HCT116 (cell line): Measurements from ENCODE around the gene IGSF3. TPM values are rescaled to one million over a fixed set of nuclear protein-coding genes. Genes with fewer than 3 reads are reported as not detected.

Experiments
- ATAC-seq: fragments of 200-7000 bp; cut with Tn5 transposase; 2 replicates; pipeline ENCODE4 v1.9.1; 2020; ENCODE audit warnings: mild to moderate bottlenecking, moderate library complexity
- BruUV-seq: library from RNA; stranded (reverse); fragments of 400-500 nt; replicated peaks from 2 replicates; lab custom pipeline; 2021; lab: Mats Ljungman, UMichigan
- CTCF ChIA-PET: fragments of 300-600 bp; sonication (Branson Sonifier 250); formaldehyde crosslinking; loops from one replicate; lab custom pipeline; 2021; ENCODE audit warnings: antibody characterized with exemption; lab: Charles Lee
- POLR2A ChIA-PET: fragments of 300-600, 350-600 bp; sonication (Branson Sonifier 250); formaldehyde crosslinking; loops from one replicate; lab custom pipeline; 2021; ENCODE audit warnings: antibody characterized with exemption; lab: Charles Lee
- RAD21 ChIA-PET, 2 experiments: fragments of 300-600 bp; sonication (Branson Sonifier 250); formaldehyde crosslinking; loops; one replicate each; lab custom pipeline; 2023; ENCODE audit warnings: low total read pairs in 2 of 2; ENCODE audit not compliant: uncharacterized antibody in 2 of 2, unreplicated experiment in 2 of 2, low non-redundant PET in 1 of 2; lab: Charles Lee
- DNase-seq: peaks from one replicate; pipeline ENCODE4 v3.0.0-alpha.2; 2010; ENCODE audit warnings: low read depth, low spot score
- H2AFZ ChIP-seq: fragments of 200-600 bp; shearing (Covaris generic), sonication (generic); 2 replicates; pipeline ENCODE4 v1.6.1; 2017; ENCODE audit warnings: low read depth, mixed run types, mixed read lengths, antibody characterized with exemption, low read length; ENCODE audit not compliant: poor library complexity, severe bottlenecking
- H3K27ac ChIP-seq: 2 replicates; pipeline ENCODE4 v1.5.1; 2012; ENCODE audit warnings: low read depth, low read length
- H3K27me3 ChIP-seq: fragments of 200-600 bp; sonication (generic); 2 replicates; pipeline ENCODE4 v1.6.1; 2016; ENCODE audit warnings: mixed run types, low read length, mixed read lengths; ENCODE audit not compliant: insufficient read depth
- H3K36me3 ChIP-seq, 2 experiments: fragments of 200-500 bp in 1 of 2; fragments of 200-600 bp in 1 of 2; sonication (Bioruptor generic) in 1 of 2; sonication (generic) in 1 of 2; 2 replicates each; pipeline versions ENCODE4 v1.5.1 to v1.6.1; 2014 to 2016; ENCODE audit warnings: low read length in 2 of 2, inconsistent platforms in 1 of 2, mixed read lengths in 1 of 2, mixed run types in 1 of 2; ENCODE audit not compliant: insufficient read depth in 2 of 2, control insufficient read depth in 1 of 2
- H3K4me1 ChIP-seq, 2 experiments: fragments of 200-600 bp in 1 of 2; sonication (generic) in 1 of 2; 2 replicates each; pipeline versions ENCODE4 v1.5.1 to v1.6.1; 2012 to 2017; ENCODE audit warnings: low read length in 2 of 2, inconsistent platforms in 1 of 2, mild to moderate bottlenecking in 1 of 2, mixed read lengths in 1 of 2, mixed run types in 1 of 2, moderate library complexity in 1 of 2; ENCODE audit not compliant: insufficient read depth in 2 of 2, control insufficient read depth in 1 of 2
- H3K4me2 ChIP-seq: fragments of 200-600 bp; sonication (generic); 2 replicates; pipeline ENCODE4 v1.6.1; 2017; ENCODE audit warnings: mixed run types, low read length, mixed read lengths
- H3K4me3 ChIP-seq, 2 experiments: fragments of 200-600 bp in 1 of 2; sonication (generic) in 1 of 2; replicated peaks in 1 of 2; 2 replicates each; pipeline ENCODE4 v1.5.1; 2011 to 2016; ENCODE audit warnings: low read length in 2 of 2, control low read depth in 1 of 2, low read depth in 1 of 2, mild to moderate bottlenecking in 1 of 2, mixed read lengths in 1 of 2, mixed run types in 1 of 2
- H3K79me2 ChIP-seq: fragments of 200-600 bp; sonication (generic); 2 replicates; pipeline ENCODE4 v1.6.1; 2017; ENCODE audit warnings: mild to moderate bottlenecking, mixed run types, low read length, moderate library complexity, mixed read lengths; ENCODE audit not compliant: insufficient read depth
- H3K9ac ChIP-seq: fragments of 200-600 bp; sonication (generic); 2 replicates; pipeline ENCODE4 v1.6.1; 2016; ENCODE audit warnings: low read length, mixed read lengths
- H3K9me2 ChIP-seq: fragments of 200-600 bp; sonication (generic), shearing (Covaris generic); 2 replicates; pipeline ENCODE4 v1.6.1; 2017; ENCODE audit warnings: mixed run types, mild to moderate bottlenecking, moderate library complexity; ENCODE audit not compliant: insufficient read depth
- H3K9me3 ChIP-seq, 2 experiments: fragments of 200-500 bp in 1 of 2; fragments of 200-600 bp in 1 of 2; sonication (Bioruptor generic) in 1 of 2; sonication (generic) in 1 of 2; 2 replicates each; pipeline ENCODE4 v1.6.1; 2014 to 2017; ENCODE audit warnings: low read length in 2 of 2, mixed read lengths in 2 of 2, inconsistent platforms in 1 of 2, low read depth in 1 of 2, mild to moderate bottlenecking in 1 of 2, mixed run types in 1 of 2, moderate library complexity in 1 of 2; ENCODE audit not compliant: control insufficient read depth in 1 of 2, insufficient read depth in 1 of 2
- H4K20me1 ChIP-seq: fragments of 200-600 bp; sonication (generic), shearing (Covaris generic); 2 replicates; pipeline ENCODE4 v1.6.1; 2017; ENCODE audit warnings: mixed run types, mild to moderate bottlenecking, moderate library complexity; ENCODE audit not compliant: insufficient read depth
- CEBPB ChIP-seq: IDR thresholded peaks from 2 replicates; pipeline ENCODE4 v1.6.1; 2012; ENCODE audit warnings: low read depth
- ELF1 ChIP-seq: IDR thresholded peaks from 2 replicates; pipeline ENCODE4 v1.6.1; 2012; ENCODE audit warnings: low read depth, borderline replicate concordance
- EZH2phosphoT487 ChIP-seq: fragments of 200-600 bp; IDR thresholded peaks from 2 replicates; pipeline ENCODE4 v1.6.1; 2018; ENCODE audit warnings: antibody characterized with exemption, borderline replicate concordance
- FOSL1 ChIP-seq: IDR thresholded peaks from 2 replicates; pipeline ENCODE4 v1.6.1; 2012; ENCODE audit warnings: low read depth
- JUND ChIP-seq: IDR thresholded peaks from 2 replicates; pipeline ENCODE4 v1.6.1; 2012
- MAX ChIP-seq: IDR thresholded peaks from 2 replicates; pipeline ENCODE4 v1.6.1; 2012
- POLR2A ChIP-seq: IDR thresholded peaks from 2 replicates; pipeline ENCODE4 v1.7.0; 2011; ENCODE audit warnings: borderline replicate concordance; ENCODE audit not compliant: insufficient read depth, insufficient read length; ENCODE audit errors: extremely low read depth
- POLR2AphosphoS5 ChIP-seq: IDR thresholded peaks from 2 replicates; pipeline ENCODE4 v1.6.1; 2011; ENCODE audit warnings: mild to moderate bottlenecking, low read depth, low read length, moderate library complexity
- RAD21 ChIP-seq: IDR thresholded peaks from 2 replicates; pipeline ENCODE4 v1.6.1; 2012; ENCODE audit warnings: low read depth, mild to moderate bottlenecking
- REST ChIP-seq: IDR thresholded peaks from 2 replicates; pipeline ENCODE4 v1.6.1; 2012; ENCODE audit warnings: low read depth
- SIN3A ChIP-seq: IDR thresholded peaks from 2 replicates; pipeline ENCODE4 v1.6.1; 2012; ENCODE audit warnings: low read depth
- SP1 ChIP-seq: IDR thresholded peaks from 2 replicates; pipeline ENCODE4 v1.6.1; 2012; ENCODE audit warnings: low read depth
- SRF ChIP-seq: IDR thresholded peaks from 2 replicates; pipeline ENCODE4 v1.6.1; 2012; ENCODE audit warnings: low read depth
- TCF7L2 ChIP-seq: IDR thresholded peaks from 2 replicates; pipeline ENCODE4 v1.7.0; 2011; ENCODE audit warnings: borderline replicate concordance, inconsistent platforms; ENCODE audit not compliant: insufficient read depth, insufficient read length; ENCODE audit errors: extremely low read depth
- YY1 ChIP-seq: IDR thresholded peaks from 2 replicates; pipeline ENCODE4 v1.6.1; 2011; ENCODE audit warnings: low read length, low read depth, moderate library complexity, mild to moderate bottlenecking; ENCODE audit not compliant: insufficient replicate concordance; ENCODE audit errors: extremely low read depth
- ZFX ChIP-seq: fragments of 450-650 bp; IDR thresholded peaks from 2 replicates; pipeline ENCODE4 v1.6.1; 2017
- ZNF274 ChIP-seq: fragments of 200-500 bp; sonication (Bioruptor generic); IDR thresholded peaks from 2 replicates; pipeline ENCODE4 v1.6.1; 2014; ENCODE audit warnings: mild to moderate bottlenecking, low read depth, low read length, inconsistent platforms
- intact Hi-C: fragments of 100-400 bp; cut with micrococcal nuclease; formaldehyde crosslinking; loops from 2 replicates; pipeline ENCODE4 v1.10.0; 2022
- total RNA-seq: library from RNA; stranded (reverse); gene quantifications from one replicate; pipeline ENCODE4 v1.2.1, GENCODE V29; 2021; ENCODE audit not compliant: unreplicated experiment
- TF ChIP-seq, protein P1 (sequence below): IDR thresholded peaks from 2 replicates; pipeline ENCODE4 v1.6.1; 2012

Gene IGSF3
- total RNA-seq, 1 experiment from 2014 or later = 18.6 TPM

GRCh38 chr1:116578581-116578980, 89.0 kb downstream of the IGSF3 start:
- no peaks in the 10 kb centered on the region for H3K9me3 ChIP-seq
- BruUV-seq = no TSS peak
- DNase-seq (no peak), ATAC-seq (no peak)
- no peak overlapping the region for H3K4me3 ChIP-seq
- intact Hi-C loops = loop anchor here (10.0 kb wide), 1 partner anchor 146 kb away; no protein-coding TSS in a partner anchor
- TF ChIP-seq JUND (no peak), YY1 (no peak), SIN3A (no peak), POLR2AphosphoS5 (no peak), SRF (no peak), POLR2A (no peak), MAX (no peak), CEBPB (no peak), SP1 (no peak), RAD21 (no peak), ZFX (no peak), TCF7L2 (no peak), FOSL1 (no peak), ELF1 (no peak), ZNF274 (no peak), EZH2phosphoT487 (no peak), REST (no peak)
- TF ChIP-seq, protein P1, sequence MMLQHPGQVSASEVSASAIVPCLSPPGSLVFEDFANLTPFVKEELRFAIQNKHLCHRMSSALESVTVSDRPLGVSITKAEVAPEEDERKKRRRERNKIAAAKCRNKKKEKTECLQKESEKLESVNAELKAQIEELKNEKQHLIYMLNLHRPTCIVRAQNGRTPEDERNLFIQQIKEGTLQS = no peak
- H3K9me2 ChIP-seq = no peaks in the 10 kb centered on the region
- H4K20me1 ChIP-seq = no peaks in the 10 kb centered on the region
- no peaks in the 10 kb centered on the region for H3K79me2 ChIP-seq
- no peaks in the 10 kb centered on the region for H3K27me3 ChIP-seq
- no peak overlapping the region for H3K9ac ChIP-seq
- no peak overlapping the region for H2AFZ ChIP-seq
- ChIA-PET POLR2A (no interaction called here), CTCF (interaction anchor here (1.3 kb wide), 1 partner anchor 17 kb away, joined by 4 read pairs; no protein-coding TSS in a partner anchor), RAD21 (no interaction called here)
- no peaks in the 10 kb centered on the region for H3K36me3 ChIP-seq
- H3K4me1 ChIP-seq = no peaks in the 10 kb centered on the region
- H3K27ac ChIP-seq = no peak overlapping the region
- H3K4me2 ChIP-seq = no peak overlapping the region
